Body of pancreas (tissue), 4 donors: ENCODE data around the gene SLX1B.
"Not testable (repeated sequence)": the region's sequence is repeated elsewhere in the genome, so short reads cannot be mapped to it uniquely, and the experiment has no call there.

Experiments used
- CTCF ChIP-seq, 7 experiments: fragments of 450-650 bp in 4 of 7; fragments of 200-600 bp in 3 of 7; sonication (generic) in 3 of 7; IDR thresholded peaks; one replicate each; pipeline ENCODE4 v1.5.1; 2016 to 2019; ENCODE audit warnings: antibody characterized with exemption in 7 of 7
- POLR2A ChIP-seq, 3 donors: fragments of 450-650 bp; IDR thresholded peaks; one replicate each; pipeline ENCODE4 v1.6.1; 2016; ENCODE audit warnings: antibody characterized with exemption in 3 of 3, mild to moderate bottlenecking in 2 of 3

- TF ChIP-seq CTCF, POLR2A (IDR thresholded peaks at IDR 0.05): not testable (repeated sequence)
Measured at GRCh38 chr16:29466904-29467303, 12.6 kb downstream of the SLX1B start.
